ENCODE results near the gene RICTOR.
"Not testable (repeated sequence)": the region's sequence is repeated elsewhere in the genome, so short reads cannot be mapped to it uniquely, and the experiment has no call there.

Gene RICTOR

GRCh38 chr5:39009981-39010380, 64.2 kb downstream of the RICTOR start:
- DNase-seq (ENCODE audit: low read depth in 2 of 2, low spot score in 1 of 2): no peak

DNA sequence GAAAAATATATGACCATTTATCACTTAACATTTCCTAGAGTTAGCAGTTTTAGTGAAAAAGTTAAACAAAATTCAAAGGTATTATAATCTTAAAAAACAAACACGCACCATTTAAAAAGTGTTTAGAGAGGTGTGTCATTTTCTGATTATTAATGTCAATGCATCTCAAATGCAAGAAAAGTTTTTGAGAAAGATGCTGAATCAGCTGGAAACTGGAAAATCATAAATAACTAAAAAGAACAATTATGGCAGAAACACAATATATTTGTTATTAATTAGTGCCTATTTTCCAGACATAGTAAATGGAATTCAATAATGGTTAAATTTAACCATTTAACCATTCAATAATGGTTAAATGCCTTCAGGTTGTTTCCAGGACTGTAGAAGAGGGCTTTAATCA, 64.9 kb downstream of the RICTOR start:
- no peak for DNase-seq (ENCODE audit: low read depth in 2 of 2, low spot score in 1 of 2)

DNA sequence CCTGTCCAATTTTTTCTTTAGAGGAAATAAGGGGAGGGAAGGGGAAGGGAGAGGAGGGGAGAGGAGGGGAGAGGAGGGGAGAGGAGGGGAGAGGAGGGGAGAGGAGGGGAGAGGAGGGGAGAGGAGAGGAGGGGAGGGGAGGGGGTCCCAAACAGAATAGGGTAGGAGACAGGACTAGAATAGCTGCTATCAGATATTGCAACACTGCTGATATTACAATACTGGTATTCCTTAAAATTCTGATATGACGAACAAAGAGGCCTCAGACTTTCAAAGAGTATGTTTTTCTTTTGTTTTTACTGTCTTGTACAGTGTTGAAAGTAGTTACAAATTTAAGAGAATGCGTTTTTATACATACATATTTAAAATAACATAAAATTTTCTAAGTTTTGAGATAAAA, 67.5 kb downstream of the RICTOR start:
- no peak for DNase-seq (ENCODE audit: low read depth in 2 of 2, low spot score in 1 of 2)

- no peak for DNase-seq (ENCODE audit: low read depth in 2 of 2, low spot score in 1 of 2)
Observed at GRCh38 chr5:39005566-39006232, 68.5 kb downstream of the RICTOR start.

DNA sequence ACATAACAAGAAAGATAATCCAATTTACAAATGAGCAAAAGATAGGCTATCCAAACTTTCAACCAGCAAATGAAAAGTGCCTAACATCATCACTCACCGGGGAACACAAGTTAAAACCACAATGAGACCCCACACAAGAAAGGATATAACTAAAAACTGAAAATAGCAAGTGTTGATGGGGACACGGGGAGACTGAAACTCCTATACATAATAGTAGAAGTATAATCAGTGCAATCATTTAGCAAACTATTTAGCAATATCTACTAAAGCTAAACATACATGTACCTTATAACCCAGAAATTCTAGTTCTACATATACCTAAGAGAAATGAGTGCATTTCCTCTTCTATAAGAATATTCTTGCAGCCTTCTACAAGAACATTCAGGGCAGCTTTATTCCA, 72.5 kb downstream of the RICTOR start:
- DNase-seq (ENCODE audit: low read depth in 2 of 2, low spot score in 1 of 2): no peak

GRCh38 chr5:38999037-38999436, 75.2 kb downstream of the RICTOR start:
- DNase-seq (ENCODE audit: low read depth in 2 of 2, low spot score in 1 of 2): no peak

DNA sequence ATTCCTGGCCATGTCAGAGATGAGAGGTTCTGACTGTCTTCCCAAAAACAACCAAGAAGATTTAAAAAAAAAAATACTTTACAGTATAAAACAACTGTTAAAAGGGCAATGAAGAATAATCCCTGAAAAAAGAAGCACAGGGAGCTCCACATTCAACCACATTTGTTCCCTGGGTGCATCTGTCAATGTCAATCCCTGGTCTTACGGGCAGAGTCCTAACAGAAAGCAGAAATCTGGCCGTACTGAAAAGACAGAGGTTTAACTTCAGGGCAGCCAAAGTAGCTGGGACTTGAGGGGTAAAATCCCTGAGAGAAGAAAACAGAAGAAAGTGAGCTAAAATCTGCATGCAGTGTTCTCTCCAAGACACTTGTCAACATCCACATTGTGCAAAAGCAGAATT, 76.6 kb downstream of the RICTOR start:
- no peak for DNase-seq (ENCODE audit: low read depth in 2 of 2, low spot score in 1 of 2)

- DNase-seq (ENCODE audit: low read depth in 2 of 2, low spot score in 1 of 2): no peak
Observed at GRCh38 chr5:38996123-38996522, 78.1 kb downstream of the RICTOR start.

- DNase-seq (ENCODE audit: low read depth in 2 of 2, low spot score in 1 of 2): no peak
Observed at GRCh38 chr5:38994324-38994927, 79.8 kb downstream of the RICTOR start.

- not testable (repeated sequence) for DNase-seq (ENCODE audit: low read depth in 2 of 2, low spot score in 1 of 2)
Observed at GRCh38 chr5:38989974-38990719, 84.1 kb downstream of the RICTOR start.

DNA sequence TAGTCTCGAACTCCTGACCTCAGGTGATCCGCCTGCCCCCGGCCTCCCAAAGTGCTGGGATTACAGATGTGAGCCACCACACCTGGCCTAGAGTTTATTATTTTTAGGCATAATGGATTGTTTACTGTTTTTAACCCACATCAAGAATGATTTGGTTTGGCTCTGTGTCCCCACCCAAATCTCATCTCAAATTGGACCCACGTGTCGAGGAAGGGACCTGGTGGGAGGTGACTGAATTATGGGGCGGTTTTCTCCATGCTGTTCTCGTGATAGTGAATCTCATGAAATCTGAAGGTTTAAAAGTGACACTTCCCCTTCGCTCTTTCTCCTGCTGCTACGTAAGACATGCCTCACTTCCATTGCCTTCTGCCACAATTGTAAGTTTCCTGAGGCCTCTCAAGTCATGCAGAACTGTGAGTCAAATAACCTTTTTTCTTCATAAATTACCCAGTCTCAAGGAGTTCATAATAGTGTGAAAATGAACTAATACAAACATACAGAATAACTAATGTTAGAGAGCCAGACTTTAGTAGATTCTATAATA, 88.2 kb downstream of the RICTOR start:
- no peak for DNase-seq (ENCODE audit: low read depth in 2 of 2, low spot score in 1 of 2)

DNA sequence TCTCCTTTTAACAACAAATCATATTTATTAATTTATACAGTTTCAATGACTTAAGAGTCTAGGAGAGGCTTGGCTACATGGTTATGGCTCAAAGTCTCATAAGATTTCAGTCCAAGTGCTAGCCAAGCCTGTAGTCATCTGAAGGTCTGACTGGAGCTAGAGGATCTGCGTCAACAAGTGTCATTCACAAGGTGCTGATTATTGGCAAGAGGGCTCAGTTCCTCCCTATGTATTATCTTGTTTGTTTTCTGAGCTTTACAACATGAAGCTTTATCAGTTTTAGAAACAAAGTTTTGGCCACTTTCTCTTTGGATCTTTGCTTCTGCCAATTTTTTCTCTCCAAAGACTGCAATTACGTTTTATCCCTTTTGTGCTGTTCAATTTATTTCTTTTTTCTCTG, 94.7 kb downstream of the RICTOR start:
- DNase-seq (ENCODE audit: low read depth in 2 of 2, low spot score in 1 of 2): no peak

DNA sequence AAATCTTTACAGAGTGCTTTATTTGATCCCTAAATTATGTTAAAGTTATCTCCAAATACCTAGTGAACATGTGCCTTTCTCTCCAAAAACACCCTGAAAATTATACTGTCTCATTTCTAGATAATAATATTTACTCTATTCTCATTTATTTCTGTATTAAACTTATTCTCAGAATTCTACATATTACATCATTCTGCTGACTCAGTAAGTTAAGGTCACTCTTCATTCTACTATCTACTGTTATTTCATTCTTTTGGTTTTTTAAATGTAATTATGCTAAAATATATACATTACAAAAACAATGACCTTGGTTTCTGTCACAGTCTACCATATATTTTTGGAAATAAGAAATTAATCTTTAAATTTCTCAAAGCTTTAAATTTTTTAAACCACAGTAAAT, 96.2 kb downstream of the RICTOR start:
- DNase-seq (ENCODE audit: low read depth in 2 of 2, low spot score in 1 of 2): no peak

- DNase-seq (ENCODE audit: low read depth in 2 of 2, low spot score in 1 of 2): no peak
Observed at GRCh38 chr5:38968665-38969064, 105.5 kb downstream of the RICTOR start.

- DNase-seq (ENCODE audit: low read depth in 2 of 2, low spot score in 1 of 2): no peak
Observed at GRCh38 chr5:38961691-38962090, 112.5 kb downstream of the RICTOR start.

DNA sequence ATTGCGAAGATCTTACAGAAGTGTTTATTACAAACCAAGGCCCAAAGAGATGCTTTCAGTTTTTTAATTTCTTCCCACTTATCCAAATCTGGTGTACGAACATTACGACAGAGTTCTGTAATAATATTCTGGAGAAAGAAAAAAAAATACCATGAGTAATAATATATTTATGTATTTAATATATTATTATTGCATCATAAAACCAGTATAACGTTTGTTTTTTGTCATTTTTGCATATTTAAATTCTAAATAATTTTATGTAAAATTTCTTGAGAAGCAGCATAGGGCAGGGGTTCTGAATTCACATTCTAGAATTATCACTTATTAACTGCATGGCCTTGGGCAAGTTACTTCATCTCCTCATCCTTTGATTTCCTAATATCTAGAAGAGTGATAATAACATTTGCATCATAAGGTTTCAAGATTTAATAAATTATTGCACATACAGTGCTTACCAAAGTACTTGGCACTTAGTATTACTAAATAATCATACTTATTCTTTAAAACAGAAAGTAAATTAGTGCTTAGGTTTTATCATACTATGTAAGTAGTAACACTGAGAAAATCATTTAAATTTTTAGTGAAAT, 120.7 kb downstream of the RICTOR start:
- DNase-seq (ENCODE audit: low read depth in 2 of 2, low spot score in 1 of 2): no peak

- no peak for DNase-seq (ENCODE audit: low read depth in 2 of 2, low spot score in 1 of 2)
Observed at GRCh38 chr5:38948501-38948900, 125.7 kb downstream of the RICTOR start.

- DNase-seq (ENCODE audit: low read depth in 2 of 2, low spot score in 1 of 2): no peak
Observed at GRCh38 chr5:38944282-38944681, 129.9 kb downstream of the RICTOR start.

GRCh38 chr5:38941912-38942311, 132.3 kb downstream of the RICTOR start:
- no peak for DNase-seq (ENCODE audit: low read depth in 2 of 2, low spot score in 1 of 2)

- no peak for DNase-seq (ENCODE audit: low read depth in 2 of 2, low spot score in 1 of 2)
Observed at GRCh38 chr5:38940230-38940858, 133.9 kb downstream of the RICTOR start.

GRCh38 chr5:38938973-38939372, 135.2 kb downstream of the RICTOR start:
- DNase-seq (ENCODE audit: low read depth in 2 of 2, low spot score in 1 of 2): no peak

Measured in stimulated activated CD8-positive, alpha-beta memory T cell treated with anti-CD3 and anti-CD28 coated beads, Interleukin-4, amount 100 ng/mL, for 1 hour (primary cell).